Activated CD4-positive, CD25-positive, alpha-beta regulatory T cell (primary cell): ENCODE measurements around the gene ANKIB1.

Experiments used
- DNase-seq, 4 experiments: peaks; one replicate each; lab custom pipeline; 2025; lab: John Stamatoyannopoulos, UW

The ANKIB1 gene

DNA sequence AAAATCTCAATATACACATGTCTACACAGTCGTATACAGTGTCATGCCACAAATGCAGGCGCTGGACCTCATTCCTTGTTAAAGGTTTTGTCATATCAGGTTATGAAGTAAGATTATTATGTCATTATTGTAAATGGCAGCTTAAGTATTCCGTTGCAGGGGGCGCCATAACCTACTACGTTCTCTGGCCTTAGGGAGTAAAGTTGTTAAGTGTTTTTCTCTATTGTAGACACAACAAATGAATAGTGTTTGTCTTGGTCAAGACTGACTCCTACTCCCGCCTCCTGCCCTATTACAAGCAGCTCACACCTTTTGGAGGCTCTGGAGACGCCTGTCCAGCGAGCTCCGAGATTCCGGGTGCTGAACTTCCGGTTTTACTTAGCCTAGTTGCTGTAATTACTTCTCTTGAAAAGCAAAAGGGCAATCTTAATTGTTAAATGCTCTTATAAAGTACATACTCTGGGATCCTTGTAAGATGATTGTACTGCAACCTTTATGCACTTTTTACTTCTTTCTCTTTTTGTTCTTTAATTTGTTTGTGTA lies 202.5 kb downstream of the ANKIB1 start:
- peak; percentile 6 to 38 (median 26) for DNase-seq
